GM19238 (cell line): ENCODE measurements around the gene GNAT1.

Experiments used
- DNase-seq: peaks from one replicate; pipeline ENCODE4 v3.0.0; 2011; ENCODE audit warnings: low spot score; ENCODE audit not compliant: insufficient read length

GNAT1 gene

DNA sequence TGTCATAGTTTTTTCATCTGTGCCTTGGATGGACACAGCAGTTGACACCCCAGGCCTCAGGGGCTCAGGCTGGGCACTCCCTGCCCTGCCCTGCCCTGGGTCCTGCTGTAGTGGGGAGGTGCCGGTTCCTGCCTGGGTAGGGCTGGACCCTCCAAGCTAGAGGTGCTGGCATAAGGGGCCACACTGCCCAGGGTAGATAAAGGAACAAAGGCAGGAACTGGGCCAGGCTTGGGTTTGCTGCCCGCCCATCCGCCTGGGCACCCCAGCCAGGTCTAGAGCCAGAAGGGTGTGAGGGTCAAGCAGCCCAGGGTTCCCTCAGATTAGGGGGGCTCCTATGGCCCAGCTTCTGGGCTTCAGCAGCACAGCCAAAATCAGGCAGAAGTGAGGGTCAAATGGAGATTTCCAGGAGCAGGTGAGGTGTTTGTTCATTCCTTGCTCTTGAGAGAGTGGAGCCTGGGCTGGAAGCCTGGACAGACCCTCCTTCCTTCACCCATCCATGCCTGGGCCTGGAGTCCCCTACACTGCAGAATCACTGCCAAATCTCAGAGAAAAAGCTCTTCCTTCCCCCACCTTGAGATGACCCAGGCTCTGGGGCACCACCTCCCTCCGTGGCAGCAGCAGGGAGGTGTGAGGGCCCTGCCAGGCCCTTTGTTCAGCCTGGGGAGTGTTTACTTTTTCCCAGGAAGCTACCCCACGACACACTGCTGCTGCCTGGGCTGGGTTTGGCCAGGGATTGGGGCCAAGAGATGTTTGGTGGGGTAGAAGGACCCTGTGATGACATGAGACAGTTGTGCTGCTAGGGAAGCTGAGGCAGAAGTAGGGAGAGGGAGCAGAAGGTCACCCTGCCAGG is 29.2 kb upstream of the GNAT1 start:
- DNase-seq = no peak

DNA sequence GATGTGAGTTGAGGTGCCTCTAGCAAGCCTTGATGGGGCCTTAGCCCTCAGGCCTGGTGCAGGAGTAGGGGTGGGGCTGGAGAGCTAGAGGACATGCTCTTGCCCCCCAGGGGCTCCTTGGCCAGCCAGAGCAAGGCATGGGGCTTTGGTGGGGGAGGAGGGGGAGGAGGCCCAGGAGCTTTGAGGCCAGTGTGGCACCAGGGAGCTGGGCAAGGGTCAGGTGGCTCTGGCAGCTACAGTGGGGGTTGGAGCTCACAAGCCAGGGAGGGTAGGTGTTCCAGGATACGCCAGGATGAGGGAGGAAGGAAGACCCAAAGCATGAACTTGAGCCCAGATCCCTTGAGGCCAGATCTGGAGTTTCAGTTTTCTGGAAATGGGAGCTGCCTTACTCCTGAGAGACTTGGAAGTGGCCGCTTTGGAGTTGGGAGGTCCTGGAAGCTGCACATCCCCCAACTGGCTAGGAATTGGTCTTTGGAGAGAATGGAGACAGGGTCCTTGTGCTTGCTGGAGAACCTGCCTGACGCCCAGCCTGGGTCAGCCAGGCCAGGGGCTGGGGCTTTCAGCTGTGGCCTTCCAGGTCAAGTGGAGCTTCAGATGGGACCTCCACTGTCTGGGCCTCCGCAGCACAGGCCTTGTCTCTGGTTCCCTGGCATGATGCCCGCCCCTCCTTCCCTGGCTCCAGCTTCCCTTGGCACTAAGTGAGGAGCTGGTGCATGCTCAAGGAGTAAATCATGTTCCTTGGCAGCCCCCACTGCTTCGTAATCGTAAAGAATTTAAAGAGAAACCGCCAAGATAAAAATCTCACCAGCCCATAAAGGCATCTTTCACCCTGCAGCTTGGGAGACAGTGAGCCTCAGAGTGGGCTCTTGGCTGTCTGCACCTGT is 27.6 kb upstream of the GNAT1 start:
- no peak for DNase-seq

DNA sequence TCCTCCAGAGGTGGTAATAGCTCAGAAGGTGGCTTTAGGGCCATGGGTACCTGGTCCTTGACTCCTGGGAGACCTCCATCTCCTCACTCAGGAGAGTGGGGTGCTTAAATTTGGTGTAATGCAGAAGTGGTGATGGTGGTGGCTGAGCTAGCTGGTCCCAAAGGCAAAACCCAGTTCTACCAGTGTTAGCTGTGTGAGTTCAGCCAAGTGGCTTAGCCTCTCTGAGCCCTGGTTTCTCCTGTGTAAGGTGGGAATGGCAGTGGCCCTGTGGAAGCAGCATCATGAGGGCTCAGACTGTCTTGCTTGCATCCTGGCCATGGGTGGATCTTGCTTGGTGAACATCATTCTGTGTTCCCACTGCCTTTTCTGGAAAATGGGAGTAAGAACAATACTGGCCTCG is 26.9 kb upstream of the GNAT1 start:
- DNase-seq = no peak

DNA sequence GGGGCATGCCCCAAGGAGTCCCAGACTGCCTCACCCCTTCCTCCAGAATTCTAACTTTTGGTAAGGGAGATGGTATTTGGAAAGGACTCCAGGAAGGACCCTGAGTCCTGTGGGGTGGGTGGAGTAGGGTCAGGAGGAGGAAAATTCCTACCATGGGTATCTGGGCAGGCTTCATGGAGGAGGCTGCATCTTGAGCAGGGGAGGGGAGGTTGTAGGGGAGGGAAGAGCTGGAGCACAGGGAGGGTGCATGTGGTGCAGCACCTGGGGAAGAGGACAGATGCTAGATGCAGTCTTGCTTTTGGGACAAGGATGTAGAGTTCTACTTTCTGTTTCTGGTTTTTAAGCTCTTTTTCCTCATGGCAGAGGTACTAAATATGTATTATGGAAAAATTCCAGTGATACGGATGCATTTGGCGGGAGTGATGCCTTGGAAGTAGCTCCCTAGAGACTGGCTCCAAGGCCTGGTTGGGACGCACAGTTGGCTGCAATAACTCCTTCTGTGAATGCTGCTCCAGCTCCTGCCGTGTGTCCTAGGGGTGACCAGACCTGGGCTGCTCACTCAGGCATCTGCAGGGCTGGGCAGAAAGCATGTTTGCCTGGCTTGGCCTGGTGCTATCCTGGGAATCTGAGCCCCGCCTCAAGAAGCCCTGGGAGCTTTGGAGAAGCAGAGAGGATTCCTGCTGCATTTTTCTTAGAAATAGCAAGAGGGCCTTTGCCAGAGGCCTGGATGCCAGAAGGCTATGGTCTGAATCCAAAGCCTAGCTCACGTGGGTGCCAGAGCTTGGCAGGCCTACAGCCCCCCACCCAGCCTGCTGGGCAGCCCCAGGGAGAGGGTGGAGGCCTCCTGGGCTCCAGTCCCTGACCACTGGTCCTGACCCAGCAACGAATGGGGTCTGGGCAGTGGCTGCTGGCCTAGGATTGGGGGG is 26.2 kb upstream of the GNAT1 start:
- DNase-seq = no peak

DNA sequence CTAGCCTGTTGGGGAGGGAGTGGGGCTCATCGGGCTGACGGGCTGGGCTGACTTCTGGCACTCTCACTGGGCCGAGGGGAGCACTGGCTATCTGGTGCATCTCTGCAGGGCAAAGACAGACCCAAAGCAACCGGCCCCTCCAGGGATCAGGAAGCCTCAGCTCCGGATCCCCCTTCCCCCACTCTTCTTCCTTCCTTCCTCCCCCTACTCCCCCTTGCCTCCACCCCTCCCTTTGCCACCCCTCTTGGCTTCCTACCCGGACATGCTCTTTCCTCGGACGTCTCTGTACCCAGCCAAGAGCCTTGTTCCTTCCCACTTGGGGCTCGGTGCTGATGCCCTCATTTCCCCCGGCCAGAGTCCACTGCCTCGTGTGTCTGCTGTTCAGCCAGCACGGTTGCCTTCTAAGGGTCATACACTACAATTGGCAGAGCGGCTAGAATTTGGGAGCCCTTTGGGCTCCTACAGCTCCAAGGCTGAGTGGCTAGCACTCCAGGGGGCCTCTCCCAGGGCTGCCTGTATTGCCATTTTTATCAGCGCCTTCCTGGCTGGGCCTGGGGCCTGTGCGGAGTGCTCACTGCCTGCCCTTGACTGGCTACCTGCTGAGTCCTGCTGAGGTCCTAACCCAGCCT is 25.4 kb upstream of the GNAT1 start:
- no peak for DNase-seq

DNA sequence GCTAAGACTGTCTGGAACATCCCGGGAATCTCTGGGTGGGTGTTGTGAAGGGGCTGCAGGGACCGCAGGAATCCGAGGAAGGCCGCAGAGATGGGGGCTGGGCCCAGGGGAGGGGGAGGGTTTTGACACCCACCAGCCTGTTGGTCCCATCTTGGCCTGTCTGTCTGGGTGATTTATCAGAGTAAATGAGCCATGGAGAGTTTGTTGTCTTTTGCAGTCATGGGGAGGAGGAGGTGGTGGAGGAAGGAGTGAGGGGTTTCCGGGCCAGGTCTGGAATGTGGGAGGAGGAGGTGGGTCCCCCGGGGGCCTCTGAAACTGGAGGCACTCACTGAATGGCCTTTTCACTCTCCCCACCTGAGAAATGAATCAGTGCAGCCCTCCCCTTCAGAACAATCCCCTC is 24.8 kb upstream of the GNAT1 start:
- no peak for DNase-seq

DNA sequence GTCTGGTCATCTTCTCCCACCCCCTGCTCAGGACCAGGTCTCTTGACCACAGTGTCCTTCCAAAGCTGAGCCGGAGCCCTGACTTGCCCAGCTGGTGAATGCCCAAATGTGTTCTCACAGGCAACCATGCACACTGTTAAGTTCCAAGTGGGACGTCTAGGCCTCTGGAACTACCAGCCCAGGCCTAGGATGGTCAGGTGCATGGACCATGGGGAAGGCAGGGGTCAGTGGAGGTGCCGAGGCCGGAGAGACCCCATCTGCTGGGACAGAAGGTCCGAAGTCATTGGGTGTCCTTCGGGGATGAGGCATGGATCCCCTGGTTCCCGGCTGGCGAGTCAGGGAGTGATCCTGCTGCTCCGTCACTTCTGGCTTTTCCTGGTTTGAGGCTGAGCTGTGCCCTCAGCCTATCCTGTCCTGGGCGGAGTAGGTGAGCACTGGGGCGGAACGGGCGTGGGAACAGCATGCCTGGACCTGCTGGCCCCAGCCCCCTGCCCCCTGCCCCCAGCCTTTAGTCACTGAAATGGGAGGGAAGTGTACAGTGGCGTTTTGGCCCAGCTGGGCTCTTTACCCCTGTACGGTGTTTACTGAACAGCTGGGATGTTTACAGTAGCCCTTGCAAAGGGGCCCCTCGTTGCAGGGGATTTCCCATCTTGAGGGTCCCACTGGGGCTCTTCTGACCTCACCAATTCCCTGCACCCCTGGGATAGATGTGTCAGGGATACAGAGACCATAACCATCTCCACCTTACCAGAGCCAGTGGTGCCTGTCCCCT is 24.2 kb upstream of the GNAT1 start:
- no peak for DNase-seq

DNA sequence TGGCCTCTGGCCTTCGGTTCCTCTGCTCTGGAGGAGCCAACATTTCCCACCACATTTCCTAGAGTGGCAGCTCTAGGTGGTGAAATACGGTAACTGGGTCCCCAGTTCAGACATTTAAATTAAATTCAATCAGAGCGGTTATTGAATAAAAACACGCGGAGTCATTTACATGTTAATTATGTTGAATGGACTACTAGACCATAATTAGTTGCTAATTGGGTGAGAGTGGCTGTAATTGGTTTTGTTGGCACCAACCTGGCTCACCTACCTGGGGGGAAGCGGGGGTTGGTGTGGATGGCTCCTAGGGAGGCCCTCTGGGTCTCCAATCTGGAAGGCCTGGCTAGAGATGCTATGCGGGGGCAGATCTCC is 23.6 kb upstream of the GNAT1 start:
- DNase-seq = no peak

DNA sequence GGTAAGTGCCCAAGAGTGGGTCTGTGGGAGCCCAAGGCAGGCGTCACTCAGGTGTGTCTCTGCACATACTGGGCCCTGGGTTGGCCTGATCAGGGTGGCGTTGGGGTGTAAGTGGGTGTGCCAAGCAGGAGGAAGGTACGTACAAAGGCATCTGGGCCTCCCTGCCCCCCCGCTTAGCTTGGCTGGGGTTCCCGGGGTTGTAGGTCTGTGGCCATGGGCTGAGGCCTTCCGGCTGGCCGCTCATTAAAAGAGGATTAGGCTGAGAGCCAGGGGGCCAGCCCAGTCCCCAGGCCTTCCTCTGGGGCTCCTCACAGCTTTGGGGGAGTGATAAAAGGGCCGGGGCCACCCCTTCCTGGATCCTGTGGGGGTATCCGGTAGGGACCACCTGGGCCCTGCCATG is 23.0 kb upstream of the GNAT1 start:
- DNase-seq = no peak

DNA sequence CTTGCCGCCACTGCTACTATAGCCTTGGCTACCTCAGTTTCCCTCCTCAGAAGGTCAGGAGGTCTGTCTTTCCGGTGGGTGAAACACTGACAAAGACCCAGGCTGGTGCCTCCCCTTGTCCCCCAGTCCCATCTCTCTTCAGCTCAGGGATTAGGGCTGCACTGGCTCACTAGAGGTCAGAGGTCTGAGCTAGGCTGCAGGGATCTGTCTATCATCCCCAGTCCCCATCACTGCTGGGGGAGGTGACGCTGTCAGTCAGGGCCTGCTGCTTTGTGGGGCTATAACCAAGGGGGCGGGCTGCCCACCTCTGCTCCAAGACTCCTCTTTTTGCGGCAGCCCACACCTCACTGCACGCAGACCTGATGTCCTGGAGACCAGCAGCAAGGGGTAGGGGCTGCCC is 22.6 kb upstream of the GNAT1 start:
- no peak for DNase-seq

DNA sequence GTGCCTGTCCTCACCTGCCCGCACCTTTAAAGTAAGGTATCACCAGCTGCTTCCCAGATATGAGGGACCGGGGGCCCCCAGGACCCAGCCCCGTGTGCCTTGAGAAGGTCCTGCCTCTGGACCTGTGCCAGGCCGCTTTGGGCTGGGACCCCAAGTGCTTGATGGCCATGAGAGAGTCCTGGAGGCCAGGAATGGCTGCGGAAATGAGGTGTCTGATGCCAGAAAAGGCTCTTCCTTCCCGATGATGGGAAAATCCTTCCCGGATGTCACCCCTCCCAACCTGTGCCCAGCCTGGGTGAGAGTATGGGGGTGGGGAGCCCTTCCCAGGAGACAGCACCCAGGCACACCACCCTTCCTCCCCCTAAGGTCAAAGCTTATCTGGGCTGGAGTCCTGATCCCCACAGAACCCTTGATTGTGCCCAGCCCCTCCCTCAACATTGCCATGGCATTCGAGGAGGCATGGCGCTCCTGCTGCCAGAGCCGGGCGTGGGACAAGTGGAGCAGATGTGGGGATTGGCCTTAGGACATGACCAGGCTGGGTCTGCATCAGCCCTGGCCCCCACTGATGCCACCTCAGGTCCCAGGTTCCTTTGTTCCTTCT is 22.1 kb upstream of the GNAT1 start:
- DNase-seq = no peak

DNA sequence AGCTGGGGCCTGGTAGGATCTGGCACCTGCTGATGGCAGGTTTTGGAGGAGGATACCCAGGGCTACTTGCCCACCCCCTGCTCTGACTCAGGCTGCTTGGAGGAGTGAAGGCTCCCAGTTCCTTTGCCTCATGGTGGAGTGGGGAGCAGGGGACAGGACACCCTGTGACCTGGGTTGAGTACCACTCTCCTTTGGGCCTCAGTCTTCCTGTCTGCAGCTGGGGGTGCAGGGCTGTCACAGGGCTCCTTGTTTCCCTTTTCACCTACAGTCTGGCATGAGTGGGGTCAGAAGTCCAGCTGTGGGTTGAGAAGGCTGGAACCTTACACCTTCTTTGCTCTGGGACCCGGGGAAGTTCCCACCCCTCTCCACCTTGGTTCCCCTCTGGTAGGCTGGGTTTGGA is 21.6 kb upstream of the GNAT1 start:
- no peak for DNase-seq

DNA sequence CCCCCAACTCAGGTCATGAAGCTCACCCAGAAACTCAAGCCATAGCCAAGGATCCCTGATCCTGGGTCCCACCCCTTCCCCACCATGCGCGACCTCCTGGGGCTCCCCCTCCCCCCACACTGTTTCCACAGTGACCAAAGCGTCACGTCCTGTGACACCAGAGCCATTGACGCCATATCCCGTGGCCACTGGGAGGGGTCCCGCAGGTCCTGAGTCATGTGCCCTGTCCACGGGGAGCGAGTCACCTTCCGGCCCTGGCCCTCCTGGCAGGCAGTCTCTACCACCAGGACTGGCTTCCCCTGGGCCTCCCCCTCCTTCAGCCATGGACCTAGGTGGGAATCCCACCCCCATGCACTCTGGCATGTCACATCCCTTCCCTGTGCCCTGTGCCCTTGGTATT is 20.7 kb upstream of the GNAT1 start:
- DNase-seq = no peak

DNA sequence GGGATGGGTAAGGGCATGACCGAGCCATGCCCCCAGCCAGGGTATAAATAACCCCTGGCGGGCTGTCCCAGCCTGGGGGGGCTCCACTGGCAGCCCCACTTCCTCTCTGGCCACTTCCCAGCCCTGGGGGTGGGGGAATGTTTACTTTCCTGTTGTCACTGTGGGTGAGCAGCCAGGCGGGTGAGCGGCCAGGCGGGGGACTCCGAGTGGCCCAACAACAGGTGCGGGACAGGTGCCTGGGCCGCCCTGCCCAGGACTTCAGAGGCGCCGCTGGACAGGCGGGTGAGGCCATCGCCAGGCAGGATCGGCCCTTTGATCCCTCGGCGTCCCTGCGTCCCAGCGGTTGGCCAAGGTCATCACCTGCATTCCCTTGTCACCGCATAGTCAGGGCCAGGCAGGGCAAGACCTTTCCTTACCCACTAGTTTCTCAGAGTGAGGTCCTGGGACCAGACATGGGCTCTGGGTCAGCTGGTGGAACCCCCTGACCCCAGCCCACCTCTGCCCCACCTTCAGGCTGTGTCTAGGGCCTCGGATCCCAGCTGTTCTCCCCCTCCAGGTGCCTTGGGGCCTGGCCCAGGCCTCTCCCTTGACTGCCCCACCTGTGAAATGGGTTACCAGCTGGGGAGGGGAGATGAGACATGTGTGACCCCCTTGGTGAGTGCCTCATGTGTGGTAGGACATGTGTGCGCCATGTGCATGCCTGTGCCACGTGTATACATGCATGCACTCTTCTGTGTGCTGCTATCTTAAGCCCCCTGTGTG is 19.7 kb upstream of the GNAT1 start:
- no peak for DNase-seq

DNA sequence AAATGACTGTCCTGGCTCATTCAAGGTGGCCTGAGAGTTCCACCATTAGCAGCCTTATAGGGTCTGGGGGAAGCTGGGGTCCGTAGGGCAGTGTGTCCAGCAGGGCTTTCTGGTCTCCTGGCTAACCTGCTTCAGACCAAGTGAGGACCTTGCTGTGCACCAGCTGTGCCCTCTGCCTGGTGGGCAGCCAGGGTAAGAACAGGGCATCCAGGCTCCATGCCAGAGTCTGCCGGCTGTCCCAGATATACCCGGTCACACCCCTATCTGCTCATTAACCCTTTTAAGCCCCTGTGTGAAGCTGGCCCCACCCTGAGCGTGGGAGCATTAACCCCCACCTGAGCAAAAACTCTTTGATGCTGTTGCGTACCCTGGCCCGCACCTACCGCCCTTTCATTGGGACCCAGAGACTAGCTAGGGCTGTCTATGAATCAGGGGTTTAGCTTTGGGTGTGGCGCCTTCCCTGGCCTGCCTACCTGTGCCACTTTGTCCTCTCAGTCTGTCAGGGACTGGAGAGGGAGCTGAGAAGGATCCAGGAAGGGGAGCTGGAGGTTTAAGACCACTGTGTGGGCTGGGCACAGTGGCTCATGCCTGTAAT is 18.7 kb upstream of the GNAT1 start:
- DNase-seq = no peak

DNA sequence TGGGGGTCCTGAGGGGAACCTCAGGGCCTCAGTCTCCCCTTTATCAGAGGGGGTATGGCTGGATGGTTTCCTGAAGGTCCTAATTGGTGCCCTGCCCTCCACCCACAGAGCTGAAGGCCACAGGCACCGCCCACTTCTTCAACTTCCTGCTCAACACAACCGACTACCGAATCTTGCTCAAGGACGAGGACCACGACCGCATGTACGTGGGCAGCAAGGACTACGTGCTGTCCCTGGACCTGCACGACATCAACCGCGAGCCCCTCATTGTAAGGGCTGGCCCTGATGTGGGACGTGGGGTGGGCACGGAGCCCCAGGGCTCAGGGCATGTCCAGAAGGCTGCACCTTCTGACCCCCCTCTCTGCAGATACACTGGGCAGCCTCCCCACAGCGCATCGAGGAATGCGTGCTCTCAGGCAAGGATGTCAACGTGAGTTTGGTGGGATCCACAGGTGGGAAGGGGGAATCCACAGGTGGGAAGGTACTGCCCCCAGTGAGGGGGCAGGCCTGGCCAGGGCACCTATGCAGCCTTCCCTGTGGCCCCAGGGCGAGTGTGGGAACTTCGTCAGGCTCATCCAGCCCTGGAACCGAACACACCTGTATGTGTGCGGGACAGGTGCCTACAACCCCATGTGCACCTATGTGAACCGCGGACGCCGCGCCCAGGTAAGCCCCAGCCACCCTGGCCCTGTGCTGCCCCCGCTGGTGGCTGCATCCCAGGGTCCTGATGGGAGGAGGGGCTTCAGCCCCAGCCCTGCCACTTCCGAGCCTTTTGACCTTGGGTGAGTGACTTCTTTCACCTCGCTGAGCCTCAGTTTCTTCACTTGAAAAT is 17.5 kb upstream of the GNAT1 start:
- no peak for DNase-seq

DNA sequence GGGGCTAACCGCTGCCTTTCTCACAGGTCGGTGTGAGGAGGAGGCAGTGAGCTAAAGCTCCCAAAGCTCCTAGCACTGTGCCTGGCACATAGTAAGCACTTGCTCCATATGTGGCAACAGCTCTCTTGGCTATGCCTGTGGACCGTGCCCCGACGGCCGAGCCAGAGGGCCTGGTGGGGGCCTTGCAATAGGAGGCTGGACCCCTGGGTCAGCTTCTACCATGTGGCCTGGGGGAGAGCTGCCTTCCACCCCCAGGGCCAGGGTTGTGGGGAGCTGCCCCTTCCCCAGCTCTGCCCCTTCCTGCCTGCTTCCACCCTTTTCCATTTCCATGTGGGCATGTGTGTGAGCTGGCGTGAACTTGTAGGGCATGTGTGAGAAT is 16.9 kb upstream of the GNAT1 start:
- DNase-seq = no peak

DNA sequence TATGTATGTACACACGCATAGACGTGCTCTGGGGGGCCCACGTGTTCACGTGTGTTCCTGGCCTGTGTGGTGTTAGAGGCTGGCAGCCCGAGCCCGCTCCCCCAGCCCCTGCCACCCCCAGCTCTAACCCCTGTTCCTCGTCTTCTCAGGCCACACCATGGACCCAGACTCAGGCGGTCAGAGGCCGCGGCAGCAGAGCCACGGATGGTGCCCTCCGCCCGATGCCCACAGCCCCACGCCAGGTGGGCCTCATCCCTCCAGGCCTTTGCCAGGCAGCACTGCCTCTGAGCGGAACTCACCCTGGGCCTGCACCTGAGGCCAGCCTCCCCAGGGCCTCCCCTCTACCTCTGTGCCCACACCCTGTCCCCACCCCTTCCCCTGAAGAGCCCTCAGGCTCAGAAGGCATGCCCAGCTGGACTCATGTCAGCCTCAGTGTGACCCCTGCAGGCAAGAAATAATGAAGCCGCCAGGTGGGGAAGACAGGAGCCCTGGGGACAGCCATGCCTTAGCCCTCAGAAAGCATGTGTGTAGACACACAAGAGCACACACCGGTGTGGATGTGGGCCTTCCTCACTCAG is 16.4 kb upstream of the GNAT1 start:
- DNase-seq = no peak
